LNCaP clone FGC (cell line): Measurements from ENCODE around the gene AATF.

Experiments used
- DNase-seq: peaks from one replicate; pipeline ENCODE4 v3.0.0-alpha.2; 2011; ENCODE audit warnings: low read depth
- H3K4me3 ChIP-seq: 2 replicates; pipeline ENCODE4 v1.5.1; 2011; ENCODE audit warnings: mild to moderate bottlenecking, low read depth, low read length, control low read depth
- TF ChIP-seq, protein P1 (sequence below): IDR thresholded peaks from 2 replicates; pipeline ENCODE4 v1.5.1; 2012; ENCODE audit warnings: mild to moderate bottlenecking; ENCODE audit not compliant: control insufficient read depth, insufficient read depth; ENCODE audit errors: extremely low read depth

The AATF gene

DNA sequence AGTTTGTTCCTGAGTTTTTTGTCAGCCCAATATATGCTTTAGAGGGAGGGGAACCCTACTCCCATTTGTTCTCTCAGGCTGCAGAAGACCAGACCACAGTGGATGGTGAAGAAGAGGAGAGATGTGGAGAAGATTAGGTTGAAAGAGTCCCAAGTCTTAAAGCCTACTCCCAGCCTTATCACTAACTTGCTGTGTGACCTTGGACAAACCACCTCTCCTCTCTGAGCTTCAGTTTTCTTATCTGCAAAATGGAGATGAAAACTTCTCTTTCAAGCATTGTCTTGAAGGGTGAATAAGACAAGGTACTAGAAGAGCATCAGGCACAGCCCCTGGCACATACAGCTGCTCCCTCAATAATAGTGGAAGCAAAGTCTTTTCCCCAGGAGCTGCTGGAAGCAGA is 26.6 kb upstream of the AATF start:
- TF ChIP-seq, protein P1, sequence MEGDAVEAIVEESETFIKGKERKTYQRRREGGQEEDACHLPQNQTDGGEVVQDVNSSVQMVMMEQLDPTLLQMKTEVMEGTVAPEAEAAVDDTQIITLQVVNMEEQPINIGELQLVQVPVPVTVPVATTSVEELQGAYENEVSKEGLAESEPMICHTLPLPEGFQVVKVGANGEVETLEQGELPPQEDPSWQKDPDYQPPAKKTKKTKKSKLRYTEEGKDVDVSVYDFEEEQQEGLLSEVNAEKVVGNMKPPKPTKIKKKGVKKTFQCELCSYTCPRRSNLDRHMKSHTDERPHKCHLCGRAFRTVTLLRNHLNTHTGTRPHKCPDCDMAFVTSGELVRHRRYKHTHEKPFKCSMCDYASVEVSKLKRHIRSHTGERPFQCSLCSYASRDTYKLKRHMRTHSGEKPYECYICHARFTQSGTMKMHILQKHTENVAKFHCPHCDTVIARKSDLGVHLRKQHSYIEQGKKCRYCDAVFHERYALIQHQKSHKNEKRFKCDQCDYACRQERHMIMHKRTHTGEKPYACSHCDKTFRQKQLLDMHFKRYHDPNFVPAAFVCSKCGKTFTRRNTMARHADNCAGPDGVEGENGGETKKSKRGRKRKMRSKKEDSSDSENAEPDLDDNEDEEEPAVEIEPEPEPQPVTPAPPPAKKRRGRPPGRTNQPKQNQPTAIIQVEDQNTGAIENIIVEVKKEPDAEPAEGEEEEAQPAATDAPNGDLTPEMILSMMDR, result no peak
- no peak for DNase-seq
- no peak overlapping the region for H3K4me3 ChIP-seq

DNA sequence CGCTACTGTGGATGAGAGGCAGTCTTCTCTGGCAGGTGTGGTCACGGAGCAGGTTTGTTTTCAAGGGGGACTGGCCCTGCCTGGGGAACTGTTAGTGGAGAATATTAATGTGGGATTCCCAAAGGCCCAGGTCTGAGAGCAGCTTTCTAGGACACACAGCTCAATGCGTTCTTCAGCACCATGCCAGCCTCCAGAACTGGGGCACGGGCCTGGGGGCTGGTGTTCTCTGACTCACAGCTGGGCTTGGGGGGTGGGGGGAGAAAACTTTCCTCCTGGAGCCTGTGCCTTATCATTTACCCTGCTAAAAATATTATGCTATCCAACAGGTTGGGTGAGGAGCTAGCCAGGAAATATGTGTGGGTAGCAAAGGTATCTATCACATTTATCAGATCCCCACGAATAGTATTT is 24.9 kb upstream of the AATF start:
- H3K4me3 ChIP-seq, result no peak overlapping the region
- DNase-seq, result no peak
- TF ChIP-seq, protein P1, result no peak

DNA sequence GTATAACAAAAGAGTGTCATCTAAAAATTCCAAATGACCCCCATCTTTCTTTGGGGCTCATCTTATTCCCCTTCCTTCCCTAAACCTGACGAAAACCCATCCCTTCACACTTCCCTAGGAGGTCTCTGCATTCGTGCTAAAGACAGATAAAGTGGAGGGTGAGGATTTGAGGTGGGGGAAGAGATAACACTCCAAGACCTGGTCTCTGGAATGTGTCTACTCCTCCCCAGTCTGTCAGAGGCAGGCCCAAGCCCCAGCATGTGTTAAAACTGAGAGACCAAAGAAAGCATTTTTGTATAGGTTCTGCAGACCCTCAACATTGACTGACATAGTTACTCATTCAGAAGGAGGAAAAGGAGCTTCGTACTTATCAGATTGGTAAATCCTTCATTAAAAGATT is 22.5 kb upstream of the AATF start:
- no peak for DNase-seq
- H3K4me3 ChIP-seq, result no peak overlapping the region
- TF ChIP-seq, protein P1, result no peak

DNA sequence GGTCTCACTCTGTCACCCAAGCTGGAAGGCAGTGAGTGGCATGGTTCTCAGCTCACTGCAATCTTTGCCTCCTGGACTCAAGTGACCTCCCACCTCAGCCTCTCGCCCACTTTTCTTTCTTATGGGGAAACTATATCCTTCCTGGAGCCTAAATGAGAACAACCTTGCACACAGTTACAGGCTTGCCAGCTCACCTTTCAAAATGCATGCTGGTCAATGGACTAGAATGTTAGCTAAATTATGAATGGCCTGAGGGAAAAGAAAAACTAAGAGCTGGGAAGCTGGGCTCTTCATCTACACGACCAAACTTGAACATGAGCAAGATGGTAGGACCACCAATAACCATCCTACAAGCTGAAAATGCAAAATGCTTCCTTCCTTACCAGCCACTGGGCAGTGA is 22.1 kb upstream of the AATF start:
- TF ChIP-seq, protein P1, result no peak
- H3K4me3 ChIP-seq, result no peak overlapping the region
- no peak for DNase-seq

DNA sequence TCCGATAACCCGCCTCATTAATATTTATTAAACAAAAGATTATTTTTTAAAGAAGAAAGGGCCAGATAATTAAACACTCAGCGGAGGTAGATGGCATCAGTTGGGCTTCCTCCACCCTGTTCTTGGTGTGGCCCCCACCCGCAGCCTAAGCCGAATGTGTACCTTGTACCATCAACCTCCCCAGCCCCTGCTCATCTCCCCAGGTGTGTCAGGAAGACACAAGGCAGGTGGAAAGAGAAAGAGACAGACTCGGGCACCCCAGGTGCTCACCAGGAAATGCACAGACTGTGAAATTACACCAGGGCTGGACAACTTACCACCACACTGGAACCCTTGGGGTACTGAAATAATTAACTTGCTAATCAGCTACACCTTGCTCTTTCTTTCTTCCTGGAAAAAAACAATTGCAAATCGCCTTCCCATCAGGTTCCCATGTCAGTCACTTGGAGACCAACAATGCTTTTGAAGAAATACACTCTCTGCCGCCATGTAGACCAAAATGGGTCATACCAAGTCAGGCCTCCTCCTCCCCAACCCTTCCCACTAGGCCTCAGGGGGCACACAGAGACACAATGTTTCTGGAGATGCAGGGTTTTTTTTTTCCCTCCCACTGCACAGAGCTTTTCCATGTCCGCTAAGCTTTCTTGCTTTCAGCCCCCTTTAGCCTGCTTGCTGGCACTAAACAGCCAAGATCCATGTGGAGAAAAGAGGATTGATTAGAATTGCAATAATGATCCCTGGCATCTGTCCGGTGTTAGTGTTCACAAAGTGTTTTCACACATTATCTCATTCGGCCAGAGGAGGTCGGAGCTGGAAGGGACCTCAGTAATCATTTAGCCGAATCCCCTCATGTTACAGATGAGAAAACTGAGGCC is 20.0 kb upstream of the AATF start:
- TF ChIP-seq, protein P1, result no peak

DNA sequence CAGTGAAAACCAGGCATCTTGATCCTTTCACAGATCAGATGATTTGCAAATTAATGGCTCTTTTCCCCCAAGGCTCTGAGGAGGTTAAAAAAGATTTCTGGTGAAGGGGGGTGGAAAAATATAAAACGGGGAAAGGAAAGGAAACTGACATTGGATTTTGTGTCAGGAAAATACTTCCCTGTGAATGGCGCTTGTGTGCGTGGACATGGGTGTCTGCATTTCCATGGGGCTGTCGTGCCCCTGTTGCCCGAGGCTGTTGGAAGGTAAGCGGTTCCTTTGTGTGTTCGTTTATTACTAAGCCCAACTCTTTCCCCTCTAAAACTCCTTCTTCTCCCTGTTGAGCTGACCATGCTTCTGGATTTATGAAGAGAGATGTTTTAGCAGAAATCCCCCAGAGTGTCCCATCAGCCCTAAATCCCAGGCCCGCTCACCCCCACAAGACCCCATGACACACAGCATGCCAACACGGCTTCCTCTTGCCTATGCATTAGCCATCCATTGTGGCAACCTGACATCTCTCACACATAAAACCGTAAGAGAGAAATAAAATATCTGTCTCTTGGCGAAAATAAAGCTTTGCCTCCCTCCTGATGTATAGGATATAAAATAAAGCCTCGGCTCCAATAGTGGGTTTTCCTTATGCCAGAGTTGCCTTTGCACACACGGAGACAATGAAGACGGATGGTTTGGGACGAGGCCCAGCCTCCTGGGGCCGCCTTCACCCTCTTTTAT is 18.7 kb upstream of the AATF start:
- no peak overlapping the region for H3K4me3 ChIP-seq
- TF ChIP-seq, protein P1, result no peak
- DNase-seq, result no peak

More for the DNA sequence above, 20.0 kb upstream of the AATF start:
- H3K4me3 ChIP-seq, result no peak overlapping the region
- no peak for DNase-seq

DNA sequence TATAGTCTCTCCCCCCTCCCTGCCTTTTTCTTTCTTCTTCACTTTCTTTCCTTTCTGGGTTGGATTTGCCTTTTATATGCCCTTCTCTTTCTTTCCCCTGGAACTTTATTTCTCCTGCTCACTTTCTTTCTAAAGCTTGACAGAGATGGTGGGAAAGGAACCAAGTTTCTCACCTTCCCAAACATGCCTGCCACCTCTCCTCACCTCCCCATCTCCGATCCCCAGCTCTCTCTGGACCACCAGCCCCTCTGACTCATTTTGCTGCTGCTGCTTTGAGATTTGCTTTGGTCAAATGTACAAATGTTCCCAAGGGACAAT is 18.2 kb upstream of the AATF start:
- DNase-seq, result no peak
- TF ChIP-seq, protein P1, result no peak
- H3K4me3 ChIP-seq, result no peak overlapping the region
